Activated CD8-positive, alpha-beta memory T cell treated with anti-CD3 and anti-CD28 coated beads, Interleukin-2, amount 10 ng/mL, durations not matched to agents 7 days and 5 days (primary cell): ENCODE data around the gene SORCS2. TPM values are rescaled to one million over a fixed set of nuclear protein-coding genes. Genes with fewer than 3 reads are reported as not detected.

ENCODE experiments used
- ATAC-seq: fragments of 150-1000 bp; cut with Tn5 transposase; one replicate; pipeline ENCODE4 v1.10.0; 2021; ENCODE audit warnings: moderate library complexity
- CTCF ChIA-PET: fragments of 350-600 bp; sonication (Branson Sonifier 250); formaldehyde crosslinking; loops from one replicate; lab custom pipeline; 2021; ENCODE audit warnings: antibody characterized with exemption; lab: Charles Lee
- DNase-seq: peaks from one replicate; pipeline ENCODE4 v3.0.0-alpha.2; 2020
- H3K27ac Mint-ChIP-seq: one replicate; pipeline ENCODE4 v1.8.0; 2021; ENCODE audit warnings: mild to moderate bottlenecking, mixed read lengths
- H3K27me3 Mint-ChIP-seq: one replicate; pipeline ENCODE4 v1.8.0; 2021; ENCODE audit warnings: mixed read lengths
- H3K36me3 Mint-ChIP-seq: one replicate; pipeline ENCODE4 v1.8.0; 2021; ENCODE audit warnings: mild to moderate bottlenecking, mixed read lengths
- H3K4me1 Mint-ChIP-seq: one replicate; pipeline ENCODE4 v1.8.0; 2021; ENCODE audit warnings: mixed read lengths
- H3K4me3 Mint-ChIP-seq: one replicate; pipeline ENCODE4 v1.8.0; 2021; ENCODE audit warnings: mild to moderate bottlenecking, moderate library complexity, mixed read lengths
- H3K9me3 Mint-ChIP-seq: one replicate; pipeline ENCODE4 v1.8.0; 2022; ENCODE audit warnings: low read depth, mixed read lengths
- total RNA-seq, 2 experiments: library from RNA; stranded (reverse); gene quantifications; one replicate each; pipeline ENCODE4 v1.2.3, GENCODE V29; 2021

SORCS2 gene
- total RNA-seq, 2 experiments from 2014 or later, result 0.05 to 0.06 TPM

DNA sequence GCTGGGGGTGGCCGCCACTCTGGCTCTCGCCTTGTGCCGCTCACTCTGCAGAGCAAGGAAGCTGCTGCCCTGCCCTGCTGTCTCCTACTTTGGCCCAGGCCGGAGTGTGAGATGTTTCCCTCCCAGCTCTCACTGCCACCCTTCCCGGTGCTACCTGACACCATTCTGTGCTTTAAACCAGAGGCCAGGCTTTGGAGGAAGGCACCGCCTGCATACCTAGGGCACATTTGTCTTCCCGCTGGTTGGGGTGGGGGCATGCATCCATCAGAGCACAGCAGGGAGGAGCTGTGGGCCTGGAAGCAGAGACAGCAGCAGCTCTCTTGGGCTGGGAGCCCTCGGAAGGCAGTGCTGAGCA is 339.3 kb downstream of the SORCS2 start:
- CTCF ChIA-PET, result no interaction called here
- peaks cover 7% of the 10 kb centered on the region for H3K27me3 Mint-ChIP-seq

DNA sequence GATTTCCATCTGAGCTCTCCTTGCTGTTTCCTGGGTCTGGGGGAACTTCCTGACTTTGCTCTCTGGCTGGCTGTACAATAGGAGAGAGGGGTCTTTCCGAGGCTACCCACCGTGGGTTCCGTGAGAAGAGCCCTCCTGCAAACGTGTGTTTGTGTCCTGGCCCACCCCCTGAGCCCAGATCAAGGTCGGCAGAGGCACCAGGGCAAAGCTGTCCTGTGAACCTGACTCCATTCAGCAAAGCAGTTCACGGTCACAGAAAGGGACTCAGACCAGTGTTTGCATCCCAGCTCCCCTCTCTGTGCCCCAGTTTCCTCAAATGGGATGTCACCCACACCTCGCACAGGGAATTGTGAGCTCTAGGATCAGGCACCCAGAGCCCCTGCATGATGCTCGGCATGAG is 339.7 kb downstream of the SORCS2 start:
- Mint-ChIP-seq H3K27me3 (peaks cover 7% of the 10 kb centered on the region), H3K27ac (no peak overlapping the region), H3K4me1 (no peaks in the 10 kb centered on the region), H3K4me3 (no peak overlapping the region), H3K9me3 (no peaks in the 10 kb centered on the region), H3K36me3 (no peaks in the 10 kb centered on the region)
- CTCF ChIA-PET, result no interaction called here
- DNase-seq, result no peak
- ATAC-seq, result no peak

More for the DNA sequence above, 339.3 kb downstream of the SORCS2 start:
- H3K27ac Mint-ChIP-seq, result no peak overlapping the region
- H3K4me3 Mint-ChIP-seq, result no peak overlapping the region
- ATAC-seq (no peak), DNase-seq (no peak)
- H3K36me3 Mint-ChIP-seq, result no peaks in the 10 kb centered on the region
- H3K9me3 Mint-ChIP-seq, result no peaks in the 10 kb centered on the region
- H3K4me1 Mint-ChIP-seq, result no peaks in the 10 kb centered on the region

DNA sequence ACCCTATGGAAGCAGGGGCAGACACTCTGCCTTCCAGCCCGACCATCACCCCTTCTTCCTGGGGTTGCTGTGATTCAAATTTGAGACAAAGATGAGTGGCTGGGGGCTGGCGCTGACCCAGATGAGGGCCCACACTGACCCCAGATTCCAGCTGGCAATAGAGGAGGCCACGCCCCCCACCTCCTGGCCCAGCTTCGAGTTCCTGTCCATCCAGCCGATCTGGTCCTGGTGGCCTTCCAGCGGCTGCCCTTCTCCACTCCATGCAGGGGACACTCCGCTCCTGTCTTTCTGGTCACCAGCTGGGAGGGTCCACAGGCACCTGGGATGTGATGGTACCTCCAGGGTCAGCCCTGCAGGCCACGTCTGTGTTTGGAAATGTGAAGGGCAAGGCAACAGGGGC is 340.9 kb downstream of the SORCS2 start:
- Mint-ChIP-seq H3K4me1 (no peaks in the 10 kb centered on the region), H3K27me3 (peaks cover 7% of the 10 kb centered on the region), H3K27ac (no peak overlapping the region), H3K9me3 (no peaks in the 10 kb centered on the region), H3K36me3 (no peaks in the 10 kb centered on the region), H3K4me3 (no peak overlapping the region)
- ATAC-seq (no peak), DNase-seq (no peak)
- CTCF ChIA-PET, result no interaction called here

DNA sequence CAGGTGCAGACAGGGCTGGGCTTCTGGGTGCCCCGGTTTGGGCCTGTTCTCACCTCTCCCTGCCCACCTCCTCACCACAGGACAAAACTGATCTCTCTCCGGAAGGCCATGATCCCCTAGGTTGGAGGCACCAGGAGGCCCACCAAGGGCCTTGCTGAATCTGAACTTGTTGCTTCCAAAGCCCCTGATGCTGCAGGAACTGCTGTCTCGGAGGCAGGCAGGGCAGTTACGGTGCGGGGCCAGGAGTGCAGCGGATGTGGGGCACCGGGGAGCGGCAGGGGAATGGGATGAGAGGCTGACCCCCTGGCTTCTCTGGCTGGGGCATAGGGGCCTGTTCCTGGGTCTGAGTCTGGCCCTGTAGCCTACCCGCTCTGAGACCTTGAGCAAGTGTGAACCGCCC is 342.8 kb downstream of the SORCS2 start:
- no peaks in the 10 kb centered on the region for H3K4me1 Mint-ChIP-seq
- CTCF ChIA-PET, result no interaction called here
- H3K27me3 Mint-ChIP-seq, result peaks cover 2% of the 10 kb centered on the region
- ATAC-seq (no peak), DNase-seq (no peak)
- no peak overlapping the region for H3K4me3 Mint-ChIP-seq
- H3K9me3 Mint-ChIP-seq, result no peaks in the 10 kb centered on the region
- H3K36me3 Mint-ChIP-seq, result no peaks in the 10 kb centered on the region
- H3K27ac Mint-ChIP-seq, result no peak overlapping the region

DNA sequence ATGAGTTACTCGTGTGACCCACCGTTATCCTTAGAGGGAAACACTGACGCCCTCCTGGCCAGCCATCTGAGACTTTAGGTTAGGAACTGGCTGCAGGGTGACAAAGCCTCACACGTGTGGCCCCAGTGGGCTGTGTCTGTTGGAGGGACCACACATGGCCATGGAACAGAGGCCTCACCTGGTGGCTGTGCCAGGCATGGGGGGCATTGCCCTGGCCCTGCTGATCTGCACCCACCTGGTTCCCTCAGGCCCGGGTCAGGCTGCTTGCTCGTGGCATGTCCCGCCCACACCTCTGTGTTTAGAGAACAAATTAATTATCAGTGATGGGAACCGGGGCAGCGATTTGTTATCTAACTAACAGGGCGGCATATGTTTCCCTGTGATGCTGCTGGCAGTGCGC is 343.3 kb downstream of the SORCS2 start:
- Mint-ChIP-seq H3K9me3 (no peaks in the 10 kb centered on the region), H3K27ac (no peak overlapping the region), H3K27me3 (peaks cover 2% of the 10 kb centered on the region), H3K4me1 (no peaks in the 10 kb centered on the region), H3K4me3 (no peak overlapping the region), H3K36me3 (no peaks in the 10 kb centered on the region)
- CTCF ChIA-PET, result no interaction called here
- DNase-seq (no peak), ATAC-seq (no peak)

DNA sequence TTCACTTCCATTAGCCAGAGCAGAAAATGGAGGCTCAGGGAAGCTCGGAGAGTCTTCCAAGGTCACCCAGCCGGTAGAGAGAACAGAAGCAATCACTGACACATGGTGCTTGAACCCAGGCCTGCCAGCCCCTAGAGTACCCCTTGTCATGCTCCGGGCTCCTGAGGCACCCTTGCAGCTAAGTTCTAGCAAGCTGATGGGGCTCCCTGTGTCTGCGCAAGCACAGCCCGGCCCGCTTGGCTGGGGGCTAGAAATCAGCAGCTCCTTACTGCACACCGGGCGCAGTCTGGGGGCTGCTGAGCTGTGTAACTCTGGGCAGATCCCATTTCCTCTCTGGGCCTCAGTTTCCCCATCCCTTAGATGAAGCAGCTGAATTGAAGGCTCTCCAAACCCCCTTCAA is 344.5 kb downstream of the SORCS2 start:
- CTCF ChIA-PET, result interaction anchor here (0.6 kb wide), 1 partner anchor 495 kb away, joined by 3 read pairs; no protein-coding TSS in a partner anchor
- no peak overlapping the region for H3K4me3 Mint-ChIP-seq
- H3K27me3 Mint-ChIP-seq, result peaks cover 2% of the 10 kb centered on the region
- DNase-seq, result no peak
- H3K36me3 Mint-ChIP-seq, result no peaks in the 10 kb centered on the region
- ATAC-seq, result no peak
- H3K9me3 Mint-ChIP-seq, result no peaks in the 10 kb centered on the region
- no peaks in the 10 kb centered on the region for H3K4me1 Mint-ChIP-seq
- H3K27ac Mint-ChIP-seq, result no peak overlapping the region

DNA sequence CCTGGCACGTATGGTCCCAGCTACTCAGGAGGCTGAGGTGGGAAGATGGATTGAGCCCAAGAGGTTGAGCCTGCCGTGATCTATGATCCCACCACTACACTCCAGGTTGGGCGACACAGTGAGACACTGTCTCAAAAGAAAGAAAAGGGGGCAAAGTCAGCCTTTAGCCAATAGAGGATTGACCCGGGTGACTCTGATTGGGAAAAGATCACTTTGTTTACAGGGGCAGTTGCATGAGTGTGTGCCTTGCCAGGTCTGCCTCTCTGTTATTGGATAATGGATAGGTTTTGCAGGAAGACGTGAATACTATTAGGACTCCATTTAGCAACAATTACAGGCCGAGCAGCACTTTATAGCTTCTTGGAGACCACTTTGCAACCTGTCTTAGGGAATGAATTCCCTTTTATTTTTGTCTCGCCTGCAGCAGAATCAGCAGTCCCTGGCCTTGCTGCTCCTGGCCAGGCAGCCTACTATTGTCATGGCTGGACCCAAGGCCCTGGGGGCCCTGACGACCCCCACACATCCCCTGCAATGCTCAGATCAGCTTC is 345.6 kb downstream of the SORCS2 start:
- Mint-ChIP-seq H3K9me3 (no peaks in the 10 kb centered on the region), H3K27ac (no peak overlapping the region), H3K36me3 (no peaks in the 10 kb centered on the region), H3K4me1 (no peaks in the 10 kb centered on the region), H3K4me3 (no peak overlapping the region), H3K27me3 (no peaks in the 10 kb centered on the region)
- no peak for DNase-seq
- ATAC-seq, result no peak
- CTCF ChIA-PET, result interaction anchor here (1.4 kb wide), 1 partner anchor 12 kb away, joined by 4 read pairs; no protein-coding TSS in a partner anchor

DNA sequence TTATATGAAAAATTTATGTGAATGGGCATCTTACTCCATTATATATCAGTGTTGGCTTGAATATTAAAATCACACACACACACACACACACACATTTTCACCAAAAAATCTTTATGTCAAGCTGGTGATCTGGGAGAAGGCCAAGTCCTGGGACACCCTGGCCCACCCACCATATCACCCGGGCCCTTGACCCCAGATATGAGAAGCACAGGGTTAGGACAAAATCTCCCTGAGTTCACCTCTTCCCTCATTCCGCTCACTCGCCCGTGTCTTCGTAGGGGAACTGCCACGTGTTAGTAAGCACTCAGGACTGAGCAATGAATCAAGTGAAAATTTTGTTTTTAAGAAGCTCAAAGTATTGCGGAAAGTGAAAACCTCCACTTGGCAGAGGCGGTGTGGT is 346.2 kb downstream of the SORCS2 start:
- H3K27ac Mint-ChIP-seq, result no peak overlapping the region
- CTCF ChIA-PET, result interaction anchor here (1.4 kb wide), 1 partner anchor 12 kb away, joined by 4 read pairs; no protein-coding TSS in a partner anchor
- no peaks in the 10 kb centered on the region for H3K27me3 Mint-ChIP-seq
- no peak overlapping the region for H3K4me3 Mint-ChIP-seq
- H3K9me3 Mint-ChIP-seq, result no peaks in the 10 kb centered on the region
- ATAC-seq (no peak), DNase-seq (no peak)
- H3K36me3 Mint-ChIP-seq, result no peaks in the 10 kb centered on the region
- no peaks in the 10 kb centered on the region for H3K4me1 Mint-ChIP-seq

DNA sequence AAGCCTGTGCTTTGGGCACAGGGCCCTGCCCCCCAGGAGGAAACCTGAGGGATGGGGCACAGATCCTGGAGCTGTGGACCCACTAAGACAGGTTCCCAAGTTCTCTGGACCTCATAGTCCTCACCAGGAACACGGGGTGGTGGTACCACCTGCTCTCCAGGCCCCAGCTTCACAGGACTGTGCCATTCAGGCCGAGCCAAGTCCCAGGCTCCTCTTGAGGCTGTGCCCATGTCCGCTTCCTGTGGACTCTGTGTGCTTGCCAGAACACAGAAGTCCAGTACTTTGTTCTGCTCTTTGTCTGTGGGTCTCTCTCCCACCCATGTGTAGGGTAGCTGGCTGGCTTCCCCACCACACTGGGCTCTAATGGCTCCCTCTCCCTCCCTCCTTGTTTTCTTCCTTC is 346.8 kb downstream of the SORCS2 start:
- Mint-ChIP-seq H3K27ac (peak overlapping the region; percentile 32), H3K4me1 (no peaks in the 10 kb centered on the region), H3K9me3 (no peaks in the 10 kb centered on the region), H3K4me3 (no peak overlapping the region), H3K27me3 (no peaks in the 10 kb centered on the region), H3K36me3 (no peaks in the 10 kb centered on the region)
- ATAC-seq (no peak), DNase-seq (no peak)
- CTCF ChIA-PET, result interaction anchor here (1.4 kb wide), 1 partner anchor 13 kb away, joined by 4 read pairs; no protein-coding TSS in a partner anchor

DNA sequence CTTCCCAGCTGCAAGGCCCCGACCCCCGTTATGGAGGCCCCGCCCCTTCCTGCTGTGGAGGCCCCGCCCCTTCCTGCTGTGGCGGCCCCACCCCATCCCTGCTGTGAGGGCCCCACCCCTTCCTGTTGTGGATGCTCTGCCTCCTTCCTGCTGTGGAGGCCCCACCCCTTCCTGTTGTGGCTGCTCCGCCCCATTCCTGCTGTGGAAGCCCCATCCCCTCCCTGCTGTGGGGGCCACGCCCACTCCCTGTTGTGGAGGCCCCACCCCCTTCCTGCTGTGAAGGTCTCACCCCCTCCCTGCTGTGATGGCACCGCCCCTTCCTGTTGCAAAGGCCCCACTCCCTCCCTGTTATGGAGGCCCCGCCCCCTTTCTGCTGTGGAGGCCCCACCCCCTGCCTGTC is 347.3 kb downstream of the SORCS2 start:
- Mint-ChIP-seq H3K4me1 (no peaks in the 10 kb centered on the region), H3K4me3 (no peak overlapping the region), H3K9me3 (no peaks in the 10 kb centered on the region)

DNA sequence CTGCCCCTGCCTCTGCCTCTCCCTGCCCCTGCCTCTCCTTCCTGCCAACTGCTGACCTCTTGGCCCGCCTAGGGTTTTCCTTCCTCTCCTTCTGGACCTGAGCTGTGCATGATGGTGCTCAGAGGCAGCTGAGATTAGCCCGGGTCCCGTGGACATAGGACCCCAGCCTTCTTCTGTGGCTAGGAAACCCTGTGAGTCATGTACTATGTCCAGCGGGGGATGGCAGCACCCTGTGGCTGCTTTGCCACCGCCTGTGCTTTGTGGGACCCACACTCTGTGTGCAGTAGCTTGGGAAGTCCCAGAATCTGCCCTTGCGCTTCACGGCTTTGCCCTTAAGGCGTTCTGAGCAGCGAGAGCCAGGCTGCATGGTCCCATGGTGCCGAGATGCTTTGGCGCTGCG is 347.9 kb downstream of the SORCS2 start:
- Mint-ChIP-seq H3K4me3 (no peak overlapping the region), H3K36me3 (no peaks in the 10 kb centered on the region), H3K9me3 (no peaks in the 10 kb centered on the region), H3K27me3 (no peaks in the 10 kb centered on the region), H3K4me1 (no peaks in the 10 kb centered on the region), H3K27ac (no peak overlapping the region)
- CTCF ChIA-PET, result no interaction called here
- DNase-seq (no peak), ATAC-seq (no peak)

More for the DNA sequence above, 347.3 kb downstream of the SORCS2 start:
- Mint-ChIP-seq H3K27ac (peak overlapping the region; percentile 32), H3K27me3 (no peaks in the 10 kb centered on the region), H3K36me3 (no peaks in the 10 kb centered on the region)
- CTCF ChIA-PET, result no interaction called here
- peak; percentile 87 for ATAC-seq
- DNase-seq, result peak; percentile 84

DNA sequence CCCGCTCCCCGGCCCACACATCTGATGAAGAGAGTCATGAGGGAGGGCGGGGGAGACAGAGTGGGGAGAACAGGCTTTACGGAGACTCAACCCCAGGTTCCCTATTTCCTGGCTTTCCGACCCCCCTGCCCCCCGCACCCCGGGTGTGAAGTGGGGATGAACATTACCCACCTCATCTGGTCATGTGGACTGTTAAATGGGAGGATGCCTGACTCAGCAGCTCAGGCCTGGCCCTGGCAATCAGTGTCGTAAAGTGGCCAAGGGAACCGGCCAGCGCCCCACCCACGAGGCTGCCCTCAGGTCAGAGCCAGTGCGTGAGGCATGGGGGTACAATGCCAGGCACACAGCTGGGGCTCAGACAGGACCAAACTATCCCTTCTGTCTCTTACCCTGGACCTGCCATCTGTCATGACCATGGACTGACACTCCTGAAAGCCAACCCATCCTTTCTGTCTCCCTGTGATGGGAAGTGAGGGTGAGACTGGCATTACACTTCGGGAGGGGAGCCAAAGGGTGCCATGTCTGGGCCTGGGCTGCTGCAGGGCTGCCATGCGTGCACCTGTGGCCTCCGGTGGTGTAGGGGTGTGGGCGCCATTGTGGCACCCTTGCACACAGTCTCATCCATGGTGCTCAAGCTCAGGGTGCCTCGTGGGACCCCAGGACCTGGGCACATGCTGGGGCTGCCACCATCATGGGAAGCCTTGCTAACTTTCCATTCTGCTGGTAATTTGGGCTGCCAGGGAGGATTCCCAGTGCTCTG is 348.5 kb downstream of the SORCS2 start:
- no peaks in the 10 kb centered on the region for H3K36me3 Mint-ChIP-seq
- no peak for ATAC-seq
- H3K4me1 Mint-ChIP-seq, result no peaks in the 10 kb centered on the region
- no peaks in the 10 kb centered on the region for H3K27me3 Mint-ChIP-seq
- H3K9me3 Mint-ChIP-seq, result no peaks in the 10 kb centered on the region
- DNase-seq, result no peak
- H3K4me3 Mint-ChIP-seq, result no peak overlapping the region
- H3K27ac Mint-ChIP-seq, result no peak overlapping the region
- CTCF ChIA-PET, result no interaction called here

DNA sequence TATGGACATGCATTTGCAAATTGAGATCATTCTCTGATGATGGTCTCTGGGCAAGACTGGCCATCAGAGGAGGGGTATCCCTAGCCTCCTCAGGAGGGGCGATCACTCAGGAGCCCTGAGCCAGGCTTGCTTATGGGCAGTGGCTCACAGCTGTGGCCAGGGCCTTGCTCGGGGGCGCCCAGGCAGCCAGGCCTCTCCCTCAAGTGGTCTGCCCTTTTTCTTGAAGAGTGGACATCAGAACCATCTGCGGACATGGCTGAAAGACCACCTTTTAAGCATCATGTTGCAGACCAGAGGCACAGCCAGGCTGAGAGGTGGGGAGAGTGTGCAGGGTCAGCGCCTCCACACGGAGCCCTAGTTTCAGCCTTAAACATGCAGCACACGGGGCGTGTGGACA is 349.1 kb downstream of the SORCS2 start:
- no peak for DNase-seq
- CTCF ChIA-PET, result no interaction called here

DNA sequence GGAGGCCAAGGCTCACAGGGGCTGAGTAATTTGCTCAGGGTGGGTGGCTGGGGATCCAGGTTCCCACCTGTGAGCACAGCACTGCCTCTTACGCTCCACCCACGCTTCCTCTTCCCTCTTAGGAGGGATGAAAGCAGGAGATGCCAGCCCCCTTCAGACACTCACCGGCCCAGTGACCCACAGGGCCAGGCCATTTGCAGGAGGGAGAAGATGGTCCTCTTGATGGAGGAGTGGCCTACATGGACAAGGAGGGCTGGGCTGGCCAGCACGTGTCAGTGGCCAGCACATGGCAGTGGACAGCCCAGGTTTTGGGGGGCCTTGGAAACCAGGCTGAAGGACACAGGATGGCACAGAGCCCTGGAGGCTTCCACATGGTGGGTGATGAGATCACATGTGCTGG is 350.4 kb downstream of the SORCS2 start:
- no peak overlapping the region for H3K4me3 Mint-ChIP-seq
- no peaks in the 10 kb centered on the region for H3K27me3 Mint-ChIP-seq
- no peaks in the 10 kb centered on the region for H3K9me3 Mint-ChIP-seq
- H3K27ac Mint-ChIP-seq, result no peak overlapping the region
- no peak for ATAC-seq
- H3K36me3 Mint-ChIP-seq, result no peaks in the 10 kb centered on the region
- no peak for DNase-seq
- CTCF ChIA-PET, result no interaction called here
- H3K4me1 Mint-ChIP-seq, result no peaks in the 10 kb centered on the region

More for the DNA sequence above, 349.1 kb downstream of the SORCS2 start:
- Mint-ChIP-seq H3K36me3 (no peaks in the 10 kb centered on the region), H3K27ac (no peak overlapping the region), H3K9me3 (no peaks in the 10 kb centered on the region), H3K27me3 (no peaks in the 10 kb centered on the region), H3K4me1 (no peaks in the 10 kb centered on the region), H3K4me3 (no peak overlapping the region)
- no peak for ATAC-seq
